Measurements from ENCODE around the gene IRF3. TPM values are rescaled to one million over a fixed set of nuclear protein-coding genes. Genes with fewer than 3 reads are reported as not detected.
A peak's percentile ranks its signal among the peaks of the same experiment; 100 is the strongest.

The IRF3 gene
- total and polyA plus RNA-seq, 12 donors = 23.2 to 328 (median 64.4) TPM

DNA sequence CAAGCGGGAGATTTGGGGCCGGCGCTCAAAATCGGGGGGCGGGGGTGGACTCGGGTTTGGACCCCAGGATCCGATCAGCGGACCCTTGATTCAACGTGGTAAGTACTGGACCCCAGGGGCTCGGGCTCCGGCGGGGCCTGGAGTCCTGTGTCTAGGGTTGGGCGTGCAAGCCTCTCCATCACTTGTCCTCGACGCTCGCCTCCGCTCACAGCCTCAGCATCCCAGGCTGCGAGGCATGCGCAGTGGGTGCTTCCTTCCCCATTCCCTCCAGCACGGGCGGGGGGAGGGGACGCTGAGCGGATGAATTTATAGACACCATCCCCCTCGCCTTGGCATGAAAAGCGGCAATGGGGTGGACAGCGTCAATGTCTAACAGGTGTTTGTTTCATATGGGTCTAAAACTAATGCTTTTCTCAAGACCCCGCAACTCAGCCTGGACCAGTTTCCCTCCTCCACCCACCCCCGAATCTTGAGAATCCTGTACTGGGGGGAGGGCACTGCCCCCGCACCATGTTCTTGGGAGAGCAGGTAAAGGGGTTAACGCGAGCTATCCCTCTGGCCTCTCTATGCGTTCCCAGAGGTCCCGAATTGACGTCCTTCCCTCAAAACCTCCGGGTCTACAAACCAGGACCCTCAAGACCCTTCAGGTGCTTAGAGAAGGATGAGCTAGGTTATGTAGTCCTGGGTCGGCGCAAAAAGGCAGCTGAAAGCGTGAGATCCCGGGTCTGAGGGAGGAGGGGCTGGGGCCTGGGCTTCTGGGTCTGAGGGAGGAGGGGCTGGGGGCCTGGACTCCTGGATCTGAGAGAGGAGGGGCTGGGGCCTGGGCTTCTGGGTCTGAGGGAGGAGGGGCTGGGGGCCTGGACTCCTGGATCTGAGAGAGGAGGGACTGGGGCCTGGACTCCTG is 25.8 kb upstream of the IRF3 start:
- peak in 4 of 7 donors; percentile 46 to 80 (median 48) for DNase-seq
- intact Hi-C loops (cut with DNase I) = no loop called here
- H3K27ac ChIP-seq = peak overlapping the region in 1 of 5 donors; percentile 48

DNA sequence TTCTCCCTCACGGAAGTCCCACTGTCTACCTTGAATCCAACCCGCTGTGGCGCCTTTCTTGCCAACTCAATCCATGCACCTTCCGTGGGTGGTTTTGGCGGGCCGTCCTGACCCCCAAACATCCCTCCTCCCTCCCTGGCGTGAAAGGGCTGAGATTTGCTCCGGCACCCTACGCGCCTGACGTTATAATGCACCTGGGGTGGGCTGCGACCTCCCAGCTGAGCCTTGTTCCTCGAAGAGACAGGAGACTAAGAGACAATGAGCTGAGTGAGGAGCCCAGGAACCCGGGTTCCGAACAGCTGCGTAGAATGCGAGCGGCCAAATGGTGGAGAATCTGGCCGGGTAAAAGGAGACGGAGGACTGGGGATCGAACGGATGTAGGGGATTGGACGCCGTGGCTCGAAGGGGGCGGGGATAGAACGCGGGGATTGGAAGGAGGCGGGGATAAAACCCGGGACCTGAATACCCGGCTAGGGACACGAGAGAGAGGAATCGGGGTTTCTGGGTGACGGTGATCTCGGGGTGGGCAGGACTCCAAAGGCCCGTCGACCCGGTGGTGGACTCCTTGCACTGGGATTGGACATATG is 25.1 kb upstream of the IRF3 start, which contains the start of gene CPT1C:
Gene CPT1C, plus strand, starts transcription at position 461 of the 587 bp plus-strand sequence. CDS start 1,137 bp downstream, outside the sequence.
- peak within 1 kb of the TSS in 2 of 4 donors; percentile 37 to 57 for H3K4me3 ChIP-seq
- peaks cover 0 to 8% of the 10 kb centered on the region in 2 donors for H3K36me3 ChIP-seq (replicated peaks in 1 of 2)
- intact Hi-C loops (cut with DNase I) = no loop called here
- 1 to 3% (median 2%) methylated on average over 37 to 38 of the region's 38 CpGs for WGBS, 4 donors
- H3K9me3 ChIP-seq (replicated peaks in 1 of 3) = no peaks in the 10 kb centered on the region
- H3K27me3 ChIP-seq = no peaks in the 10 kb centered on the region
- H3K4me1 ChIP-seq (replicated peaks in 1 of 2) = peaks cover 3 to 25% of the 10 kb centered on the region in 2 donors
- peak within 1 kb of the TSS in 1 of 5 donors; percentile 48 for H3K27ac ChIP-seq
- peak; percentile 74 to 93 (median 81) for DNase-seq
- peak; percentile 36 to 67 for TF ChIP-seq POLR2A (IDR thresholded peaks at IDR 0.05)
- TF ChIP-seq, protein P1, sequence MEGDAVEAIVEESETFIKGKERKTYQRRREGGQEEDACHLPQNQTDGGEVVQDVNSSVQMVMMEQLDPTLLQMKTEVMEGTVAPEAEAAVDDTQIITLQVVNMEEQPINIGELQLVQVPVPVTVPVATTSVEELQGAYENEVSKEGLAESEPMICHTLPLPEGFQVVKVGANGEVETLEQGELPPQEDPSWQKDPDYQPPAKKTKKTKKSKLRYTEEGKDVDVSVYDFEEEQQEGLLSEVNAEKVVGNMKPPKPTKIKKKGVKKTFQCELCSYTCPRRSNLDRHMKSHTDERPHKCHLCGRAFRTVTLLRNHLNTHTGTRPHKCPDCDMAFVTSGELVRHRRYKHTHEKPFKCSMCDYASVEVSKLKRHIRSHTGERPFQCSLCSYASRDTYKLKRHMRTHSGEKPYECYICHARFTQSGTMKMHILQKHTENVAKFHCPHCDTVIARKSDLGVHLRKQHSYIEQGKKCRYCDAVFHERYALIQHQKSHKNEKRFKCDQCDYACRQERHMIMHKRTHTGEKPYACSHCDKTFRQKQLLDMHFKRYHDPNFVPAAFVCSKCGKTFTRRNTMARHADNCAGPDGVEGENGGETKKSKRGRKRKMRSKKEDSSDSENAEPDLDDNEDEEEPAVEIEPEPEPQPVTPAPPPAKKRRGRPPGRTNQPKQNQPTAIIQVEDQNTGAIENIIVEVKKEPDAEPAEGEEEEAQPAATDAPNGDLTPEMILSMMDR (IDR thresholded peaks at IDR 0.05) = no peak

More for the DNA sequence above, 25.8 kb upstream of the IRF3 start:
- Histone ChIP-seq H3K9me3 (replicated peaks in 1 of 3) (no peaks in the 10 kb centered on the region), H3K36me3 (replicated peaks in 1 of 2) (peaks cover 0 to under 1% of the 10 kb centered on the region in 2 donors), H3K4me3 (peak overlapping the region in 1 of 4 donors; percentile 57), H3K27me3 (no peaks in the 10 kb centered on the region), H3K4me1 (replicated peaks in 1 of 2) (peaks cover 3 to 25% of the 10 kb centered on the region in 2 donors)
- TF ChIP-seq POLR2A (IDR thresholded peaks at IDR 0.05) = no peak
- TF ChIP-seq, protein P1 (IDR thresholded peaks at IDR 0.05) = no peak
- WGBS, 4 donors = 14 to 31% (median 22%) methylated on average over 18 to 39 of the region's 39 CpGs

DNA sequence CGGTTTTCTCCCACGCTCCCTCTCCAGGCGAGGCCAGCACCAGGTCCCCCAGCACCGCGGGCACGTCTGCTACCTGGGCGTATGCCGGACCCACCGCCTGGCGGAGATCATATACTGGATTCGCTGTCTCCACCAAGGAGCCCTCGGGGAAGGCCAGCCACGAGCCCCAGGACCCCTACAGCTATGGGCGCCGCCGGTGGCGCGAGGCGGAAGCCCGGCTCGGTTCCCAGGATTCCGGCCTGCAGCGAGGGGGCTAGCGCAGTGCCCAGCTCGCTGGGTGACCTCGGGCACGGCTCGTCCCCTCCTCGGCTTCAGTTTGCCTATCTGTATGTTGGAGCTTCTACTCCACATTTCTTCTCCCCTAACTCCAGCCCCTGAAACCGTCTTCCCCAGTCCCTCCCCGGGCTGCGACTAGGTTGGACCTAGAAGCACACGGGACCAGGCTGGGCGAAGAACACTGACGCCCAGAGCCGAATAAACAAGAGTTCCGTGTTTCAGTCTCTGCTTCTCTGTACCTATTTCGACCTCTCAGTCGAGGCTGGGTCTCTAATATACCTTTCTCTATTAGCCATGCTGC is 24.5 kb upstream of the IRF3 start:
- peak in 1 of 7 donors; percentile 30 for DNase-seq
- TF ChIP-seq, protein P1 (IDR thresholded peaks at IDR 0.05) = peak in 2 of 6 experiments; percentile 3 to 5
- no peak for TF ChIP-seq POLR2A (IDR thresholded peaks at IDR 0.05)
- Histone ChIP-seq H3K4me3 (peak overlapping the region in 2 of 4 donors; percentile 37 to 57), H3K27me3 (no peaks in the 10 kb centered on the region), H3K27ac (peak overlapping the region in 1 of 5 donors; percentile 48), H3K36me3 (replicated peaks in 1 of 2) (peaks cover 0 to 14% of the 10 kb centered on the region in 2 donors), H3K4me1 (replicated peaks in 1 of 2) (peaks cover 3 to 25% of the 10 kb centered on the region in 2 donors), H3K9me3 (replicated peaks in 1 of 3) (no peaks in the 10 kb centered on the region)
- 7 to 21% (median 11%) methylated on average over 20 to 39 of the region's 39 CpGs for WGBS, 4 donors
- intact Hi-C loops (cut with DNase I) = no loop called here
